NB4 (cell line): Measurements from ENCODE around the gene LYRM1.
A peak's percentile ranks its signal among the peaks of the same experiment; 100 is the strongest.

ENCODE experiments used
- DNase-seq: peaks from one replicate; pipeline ENCODE4 v3.0.0; 2010; ENCODE audit warnings: low read depth
- H3K4me3 ChIP-seq: one replicate; pipeline ENCODE4 v1.5.1; 2011; ENCODE audit warnings: mild to moderate bottlenecking, low read depth, low read length, moderate library complexity
- MAX ChIP-seq: IDR thresholded peaks from 2 replicates; pipeline ENCODE4 v1.6.1; 2011; ENCODE audit warnings: low read depth, low read length
- MYC ChIP-seq: IDR thresholded peaks from 2 replicates; pipeline ENCODE4 v1.6.1; 2011; ENCODE audit warnings: low read depth, low read length
- POLR2A ChIP-seq: IDR thresholded peaks from 2 replicates; pipeline ENCODE4 v1.6.1; 2011; ENCODE audit warnings: mild to moderate bottlenecking; ENCODE audit not compliant: insufficient read length; ENCODE audit errors: extremely low read depth
- TF ChIP-seq, protein P1 (sequence below): IDR thresholded peaks from one replicate; pipeline ENCODE4 v1.5.1; 2012; ENCODE audit warnings: low read depth, low read length

Gene LYRM1

DNA sequence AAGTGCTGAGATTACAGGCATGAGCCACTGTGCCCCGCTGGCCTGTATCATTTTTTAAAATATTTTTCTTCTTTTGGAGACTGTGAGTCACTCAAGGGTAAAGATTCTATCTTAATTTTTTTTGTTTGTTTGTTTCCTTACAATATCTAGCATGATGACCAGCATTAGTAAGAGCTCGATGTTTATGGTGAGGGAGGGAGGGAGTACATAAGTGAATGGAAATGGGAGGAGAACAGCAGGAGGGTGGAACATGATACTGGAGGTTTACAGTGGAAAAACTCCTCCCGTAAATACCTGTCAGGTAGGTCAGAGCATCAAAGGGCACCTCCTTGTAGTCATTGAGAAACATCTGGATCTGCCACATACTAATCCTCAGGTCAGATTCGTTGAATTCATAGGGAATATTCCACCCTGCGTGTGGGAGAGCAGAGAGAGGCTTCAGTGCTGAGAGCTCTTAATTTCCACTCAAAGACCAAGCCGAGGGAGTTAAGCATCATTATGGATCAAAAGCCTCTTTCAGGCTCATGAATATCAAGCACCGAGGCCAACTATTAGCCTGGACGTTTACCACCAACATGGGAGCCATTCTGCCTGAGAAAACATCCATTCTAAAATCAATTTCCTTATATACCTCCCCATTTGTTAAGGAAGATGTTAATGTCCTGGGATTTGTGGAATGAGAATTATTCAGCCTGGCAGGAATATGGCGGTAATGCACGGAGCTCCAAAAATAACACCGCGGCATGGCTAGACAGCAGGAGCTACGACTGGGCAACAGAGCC lies 51.8 kb downstream of the LYRM1 start:
- TF ChIP-seq POLR2A (no peak), MAX (no peak), MYC (no peak)
- TF ChIP-seq, protein P1, sequence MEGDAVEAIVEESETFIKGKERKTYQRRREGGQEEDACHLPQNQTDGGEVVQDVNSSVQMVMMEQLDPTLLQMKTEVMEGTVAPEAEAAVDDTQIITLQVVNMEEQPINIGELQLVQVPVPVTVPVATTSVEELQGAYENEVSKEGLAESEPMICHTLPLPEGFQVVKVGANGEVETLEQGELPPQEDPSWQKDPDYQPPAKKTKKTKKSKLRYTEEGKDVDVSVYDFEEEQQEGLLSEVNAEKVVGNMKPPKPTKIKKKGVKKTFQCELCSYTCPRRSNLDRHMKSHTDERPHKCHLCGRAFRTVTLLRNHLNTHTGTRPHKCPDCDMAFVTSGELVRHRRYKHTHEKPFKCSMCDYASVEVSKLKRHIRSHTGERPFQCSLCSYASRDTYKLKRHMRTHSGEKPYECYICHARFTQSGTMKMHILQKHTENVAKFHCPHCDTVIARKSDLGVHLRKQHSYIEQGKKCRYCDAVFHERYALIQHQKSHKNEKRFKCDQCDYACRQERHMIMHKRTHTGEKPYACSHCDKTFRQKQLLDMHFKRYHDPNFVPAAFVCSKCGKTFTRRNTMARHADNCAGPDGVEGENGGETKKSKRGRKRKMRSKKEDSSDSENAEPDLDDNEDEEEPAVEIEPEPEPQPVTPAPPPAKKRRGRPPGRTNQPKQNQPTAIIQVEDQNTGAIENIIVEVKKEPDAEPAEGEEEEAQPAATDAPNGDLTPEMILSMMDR: no peak
- H3K4me3 ChIP-seq: no peak overlapping the region

DNA sequence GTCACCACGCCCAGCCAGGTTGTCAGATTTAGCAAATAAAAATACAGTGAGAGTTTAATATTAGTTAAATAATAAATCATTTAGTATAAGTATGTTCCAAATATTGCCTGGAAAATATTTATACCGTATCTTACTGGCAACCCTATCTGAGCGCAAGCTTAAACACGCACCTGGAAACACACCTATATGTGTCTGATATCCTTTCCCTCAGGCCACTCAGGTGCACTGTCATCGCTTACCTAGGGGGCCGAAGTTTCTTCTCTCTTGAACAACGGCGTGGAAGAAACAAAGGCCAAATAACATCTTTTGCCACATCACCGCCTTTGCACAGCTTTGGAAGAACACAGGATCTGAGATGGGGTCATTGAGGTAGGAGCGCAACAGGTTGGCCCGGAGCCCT lies 54.0 kb downstream of the LYRM1 start:
- no peak for DNase-seq
- no peak for TF ChIP-seq MYC
- TF ChIP-seq, protein P1: no peak
- TF ChIP-seq MAX: no peak
- no peak for TF ChIP-seq POLR2A
- H3K4me3 ChIP-seq: no peak overlapping the region

More for the DNA sequence above, 51.8 kb downstream of the LYRM1 start:
- DNase-seq: no peak

DNA sequence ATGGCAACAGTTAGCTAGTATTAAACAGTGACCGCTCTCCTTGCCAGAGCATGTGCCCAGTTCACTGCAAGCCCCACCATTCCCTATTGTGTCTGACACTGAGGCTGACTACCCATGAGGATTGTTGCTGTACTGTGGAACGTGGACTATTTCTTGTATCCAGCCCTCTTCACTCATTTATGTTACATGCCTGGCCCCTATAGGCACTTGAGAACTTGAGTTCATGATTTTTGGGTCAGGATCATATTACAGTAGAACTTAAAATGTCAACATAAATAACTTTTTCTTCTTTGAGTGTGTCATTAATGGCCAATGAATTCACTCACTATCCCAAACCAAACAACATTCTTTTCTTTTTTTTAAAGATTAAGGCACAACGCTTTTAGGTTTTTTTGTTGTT lies 55.7 kb downstream of the LYRM1 start:
- TF ChIP-seq, protein P1: no peak
- TF ChIP-seq MAX: no peak
- no peak for TF ChIP-seq MYC
- TF ChIP-seq POLR2A: no peak
- peak; percentile 11 for DNase-seq
- no peak overlapping the region for H3K4me3 ChIP-seq

- TF ChIP-seq MYC (no peak), POLR2A (no peak), MAX (no peak)
- TF ChIP-seq, protein P1: no peak
- DNase-seq: no peak
- no peak overlapping the region for H3K4me3 ChIP-seq
Observed at GRCh38 chr16:20957153-20957552, 56.6 kb downstream of the LYRM1 start.

DNA sequence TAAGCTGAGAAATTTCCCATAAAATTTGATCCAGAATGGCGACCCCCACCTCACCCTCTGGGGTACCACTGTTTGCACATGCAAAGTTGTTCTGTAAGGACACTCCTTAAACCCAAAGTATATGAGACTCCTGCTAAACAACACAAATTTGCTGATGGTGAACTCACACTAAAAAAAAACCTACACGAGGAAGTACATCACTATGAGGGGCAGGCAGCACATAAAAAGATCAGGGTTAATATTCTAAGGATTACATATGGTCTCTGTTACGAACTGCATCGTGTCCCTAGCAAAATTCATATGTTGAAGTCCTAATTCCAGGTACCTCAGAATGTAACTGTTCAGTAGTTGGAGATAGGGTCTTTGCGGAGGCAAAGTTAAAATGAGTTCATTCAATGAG lies 60.3 kb downstream of the LYRM1 start:
- no peak overlapping the region for H3K4me3 ChIP-seq
- DNase-seq: no peak
- TF ChIP-seq, protein P1: no peak
- TF ChIP-seq POLR2A (no peak), MAX (no peak), MYC (no peak)
